Peyer's patch (tissue), 4 donors: ENCODE results near the gene ATOX1.

Experiments used
- POLR2A ChIP-seq, 2 donors: fragments of 450-650 bp; IDR thresholded peaks; one replicate each; pipeline ENCODE4 v1.5.1; 2017; ENCODE audit warnings: antibody characterized with exemption in 2 of 2, mild to moderate bottlenecking in 2 of 2, moderate library complexity in 2 of 2
- TF ChIP-seq, protein P1 (sequence below), 6 experiments: fragments of 450-650 bp in 4 of 6; fragments of 200-600 bp in 2 of 6; sonication (generic) in 1 of 6; IDR thresholded peaks; one replicate each; pipeline ENCODE4 v1.5.1; 2017 to 2019; ENCODE audit warnings: antibody characterized with exemption in 6 of 6, mild to moderate bottlenecking in 3 of 6, moderate library complexity in 1 of 6

DNA sequence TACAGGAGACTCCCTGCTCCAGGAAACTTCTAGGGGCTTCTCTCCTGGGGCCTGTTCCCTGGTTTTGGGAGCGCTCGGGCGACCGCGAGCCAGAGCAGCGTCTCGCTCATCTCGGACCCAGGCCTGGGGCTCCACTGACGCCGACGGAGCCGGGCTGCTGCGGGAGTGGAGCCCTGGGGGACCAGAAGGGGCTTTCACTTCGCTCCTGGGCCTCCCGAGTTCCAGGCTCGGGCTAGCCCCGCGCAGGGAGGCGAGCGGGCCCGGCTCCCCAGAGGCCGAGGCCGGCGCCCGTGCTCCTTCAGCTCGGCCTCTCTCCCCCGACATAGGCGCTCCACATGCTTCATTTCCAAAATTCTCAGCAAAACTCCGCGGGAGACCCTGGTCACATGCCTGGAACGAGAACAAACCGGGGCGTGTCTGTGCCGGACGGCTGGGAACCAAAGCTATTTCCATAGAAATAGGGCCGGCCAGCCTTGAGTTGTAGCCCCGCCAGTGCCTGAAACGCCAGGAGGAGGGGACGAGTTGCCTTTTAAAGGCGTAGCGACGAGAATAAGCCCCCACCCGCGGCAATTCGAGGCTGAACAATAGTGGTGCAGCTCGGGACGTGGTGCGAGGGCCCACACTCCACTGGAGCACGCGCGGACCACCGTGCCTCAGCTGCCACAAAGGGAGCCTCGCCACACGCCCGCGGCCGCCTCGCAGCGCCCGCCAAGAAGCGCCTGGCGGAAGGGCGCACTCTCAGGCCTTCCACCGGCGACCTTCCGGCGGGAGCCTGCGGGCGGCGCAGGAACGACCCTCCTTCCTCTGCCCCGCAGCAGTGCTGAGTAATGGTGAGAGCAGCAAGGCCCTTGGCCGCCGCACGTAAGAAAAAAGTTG lies 12.2 kb upstream of the ATOX1 start:
- TF ChIP-seq, protein P1, sequence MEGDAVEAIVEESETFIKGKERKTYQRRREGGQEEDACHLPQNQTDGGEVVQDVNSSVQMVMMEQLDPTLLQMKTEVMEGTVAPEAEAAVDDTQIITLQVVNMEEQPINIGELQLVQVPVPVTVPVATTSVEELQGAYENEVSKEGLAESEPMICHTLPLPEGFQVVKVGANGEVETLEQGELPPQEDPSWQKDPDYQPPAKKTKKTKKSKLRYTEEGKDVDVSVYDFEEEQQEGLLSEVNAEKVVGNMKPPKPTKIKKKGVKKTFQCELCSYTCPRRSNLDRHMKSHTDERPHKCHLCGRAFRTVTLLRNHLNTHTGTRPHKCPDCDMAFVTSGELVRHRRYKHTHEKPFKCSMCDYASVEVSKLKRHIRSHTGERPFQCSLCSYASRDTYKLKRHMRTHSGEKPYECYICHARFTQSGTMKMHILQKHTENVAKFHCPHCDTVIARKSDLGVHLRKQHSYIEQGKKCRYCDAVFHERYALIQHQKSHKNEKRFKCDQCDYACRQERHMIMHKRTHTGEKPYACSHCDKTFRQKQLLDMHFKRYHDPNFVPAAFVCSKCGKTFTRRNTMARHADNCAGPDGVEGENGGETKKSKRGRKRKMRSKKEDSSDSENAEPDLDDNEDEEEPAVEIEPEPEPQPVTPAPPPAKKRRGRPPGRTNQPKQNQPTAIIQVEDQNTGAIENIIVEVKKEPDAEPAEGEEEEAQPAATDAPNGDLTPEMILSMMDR (IDR thresholded peaks at IDR 0.05), result peak in 1 of 6 experiments; percentile 7
- TF ChIP-seq POLR2A (IDR thresholded peaks at IDR 0.05), result no peak
